Measurements from ENCODE around the gene C1QA.

C1QA gene, protein sequence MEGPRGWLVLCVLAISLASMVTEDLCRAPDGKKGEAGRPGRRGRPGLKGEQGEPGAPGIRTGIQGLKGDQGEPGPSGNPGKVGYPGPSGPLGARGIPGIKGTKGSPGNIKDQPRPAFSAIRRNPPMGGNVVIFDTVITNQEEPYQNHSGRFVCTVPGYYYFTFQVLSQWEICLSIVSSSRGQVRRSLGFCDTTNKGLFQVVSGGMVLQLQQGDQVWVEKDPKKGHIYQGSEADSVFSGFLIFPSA

DNA sequence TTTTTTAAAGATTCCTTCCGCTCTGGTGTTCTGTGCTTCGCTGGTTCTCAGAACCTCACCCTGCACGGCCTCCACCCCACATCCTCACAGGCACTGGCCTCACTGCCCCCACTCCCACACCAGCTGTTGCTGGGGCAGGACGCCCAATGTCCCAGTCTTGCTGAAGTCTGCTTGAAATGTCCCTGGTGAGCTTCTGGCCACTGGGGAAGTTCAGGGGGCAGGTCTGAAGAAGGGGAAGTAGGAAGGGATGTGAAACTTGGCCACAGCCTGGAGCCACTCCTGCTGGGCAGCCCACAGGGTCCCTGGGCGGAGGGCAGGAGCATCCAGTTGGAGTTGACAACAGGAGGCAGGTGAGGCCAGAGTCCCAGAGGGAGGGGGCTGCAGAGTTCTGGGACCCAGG is at the start of gene C1QA:
Gene C1QA, plus strand, starts transcription at position 276 of the 400 bp plus-strand sequence. CDS start 989 bp downstream, outside the sequence.
- DNase-seq = no peak

DNA sequence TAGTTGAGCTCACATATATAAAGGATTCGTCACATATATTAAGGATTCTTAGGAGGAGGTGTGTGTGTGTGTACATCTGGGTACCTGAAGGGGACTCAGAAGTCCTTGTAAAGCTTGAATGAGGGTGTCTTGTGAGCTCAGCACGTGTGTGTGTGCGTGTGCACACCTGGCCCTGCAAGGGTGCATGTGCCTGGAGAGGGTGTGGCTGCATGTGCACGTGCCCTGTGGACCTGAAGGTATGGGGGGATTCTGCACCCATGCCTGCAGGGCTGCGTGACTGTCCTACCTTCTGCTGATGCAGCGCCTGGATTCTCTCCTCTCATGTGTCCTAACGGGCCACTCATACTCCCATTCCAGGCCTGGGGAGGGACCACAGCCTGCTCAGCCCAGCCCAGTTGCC is 49.2 kb upstream of the C1QA start:
- DNase-seq = no peak

DNA sequence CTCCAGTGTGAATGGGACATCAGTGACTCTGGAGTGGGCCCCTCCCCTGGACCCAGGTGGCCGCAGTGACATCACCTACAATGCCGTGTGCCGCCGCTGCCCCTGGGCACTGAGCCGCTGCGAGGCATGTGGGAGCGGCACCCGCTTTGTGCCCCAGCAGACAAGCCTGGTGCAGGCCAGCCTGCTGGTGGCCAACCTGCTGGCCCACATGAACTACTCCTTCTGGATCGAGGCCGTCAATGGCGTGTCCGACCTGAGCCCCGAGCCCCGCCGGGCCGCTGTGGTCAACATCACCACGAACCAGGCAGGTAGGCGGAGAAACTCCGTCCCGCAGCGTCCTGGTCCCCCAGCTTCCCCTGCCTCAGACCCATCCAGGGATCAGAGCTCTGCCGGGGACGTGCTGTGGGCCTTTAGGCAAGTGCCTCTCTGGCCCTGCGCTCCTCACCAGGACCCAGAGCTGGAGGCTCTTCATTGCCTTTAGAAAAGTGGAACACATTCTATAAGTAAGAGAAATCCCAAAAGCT is 47.5 kb upstream of the C1QA start:
- DNase-seq = no peak

DNA sequence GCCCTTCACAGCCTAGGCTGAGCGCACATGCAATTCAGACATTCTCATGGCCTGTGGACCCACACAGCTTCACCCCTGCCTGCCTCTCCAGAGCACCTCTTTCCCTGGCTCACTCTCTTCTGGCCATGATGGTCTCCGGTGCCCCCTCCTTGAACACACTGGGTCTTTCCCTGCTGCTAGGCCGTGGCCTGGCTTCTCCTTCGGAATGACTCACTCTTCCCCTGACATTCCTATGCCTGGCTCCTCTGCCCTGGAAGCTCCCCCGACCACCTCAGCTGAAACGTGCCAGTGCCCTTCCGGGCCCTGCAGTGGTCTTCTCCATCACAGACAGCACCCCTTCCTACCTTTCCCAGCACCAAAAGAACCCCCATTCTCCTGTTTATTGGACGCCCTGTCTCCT is 44.9 kb upstream of the C1QA start:
- no peak for DNase-seq

DNA sequence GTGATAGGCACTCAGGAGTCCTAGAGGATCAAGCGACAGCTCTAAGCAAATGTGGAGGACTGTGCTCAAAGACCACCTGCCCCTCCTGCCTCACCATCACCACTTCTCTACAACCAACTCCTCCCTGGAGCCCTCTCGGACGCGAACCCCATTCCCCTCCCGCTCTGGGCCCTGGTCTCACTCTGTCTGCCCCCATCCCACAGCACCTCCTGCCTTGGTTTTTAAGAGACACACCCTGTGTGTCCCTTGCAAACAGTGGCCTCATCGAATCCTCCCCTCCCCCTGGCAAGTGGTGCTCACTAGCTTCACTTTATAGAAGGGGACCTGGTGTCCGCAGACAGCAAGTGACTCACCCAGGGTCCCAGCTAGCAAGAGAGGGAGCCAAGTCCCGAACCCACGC is 44.4 kb upstream of the C1QA start:
- no peak for DNase-seq

DNA sequence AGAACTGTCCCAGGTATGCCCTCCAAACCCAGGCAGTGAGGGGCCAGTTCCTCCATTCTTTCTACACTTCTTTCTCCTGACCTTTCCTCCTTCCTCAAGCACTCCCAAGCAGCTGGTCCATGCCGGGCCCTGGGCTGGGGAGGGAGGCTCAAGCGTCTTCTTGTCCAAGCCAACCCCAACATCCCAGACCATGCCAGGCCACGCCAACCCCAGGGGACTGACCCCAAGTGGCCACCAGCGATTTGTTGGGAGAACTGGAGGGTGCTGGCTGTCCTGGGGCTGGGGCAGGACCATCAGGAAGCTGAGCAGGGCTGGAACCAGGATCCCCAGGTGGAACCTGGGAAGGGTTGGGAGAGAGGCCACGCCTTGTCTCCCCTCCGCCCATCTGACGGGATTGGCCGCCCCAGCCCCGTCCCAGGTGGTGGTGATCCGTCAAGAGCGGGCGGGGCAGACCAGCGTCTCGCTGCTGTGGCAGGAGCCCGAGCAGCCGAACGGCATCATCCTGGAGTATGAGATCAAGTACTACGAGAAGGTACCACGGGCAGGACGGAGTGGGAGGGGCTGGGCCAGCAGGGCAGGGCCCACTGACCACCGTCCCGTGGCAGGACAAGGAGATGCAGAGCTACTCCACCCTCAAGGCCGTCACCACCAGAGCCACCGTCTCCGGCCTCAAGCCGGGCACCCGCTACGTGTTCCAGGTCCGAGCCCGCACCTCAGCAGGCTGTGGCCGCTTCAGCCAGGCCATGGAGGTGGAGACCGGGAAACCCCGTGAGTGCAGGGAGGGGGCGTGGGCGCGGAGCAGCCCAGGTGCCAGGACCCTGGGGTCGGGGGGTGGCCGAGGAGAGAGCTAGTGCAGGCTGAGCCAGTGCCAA is 43.3 kb upstream of the C1QA start:
- DNase-seq = no peak

DNA sequence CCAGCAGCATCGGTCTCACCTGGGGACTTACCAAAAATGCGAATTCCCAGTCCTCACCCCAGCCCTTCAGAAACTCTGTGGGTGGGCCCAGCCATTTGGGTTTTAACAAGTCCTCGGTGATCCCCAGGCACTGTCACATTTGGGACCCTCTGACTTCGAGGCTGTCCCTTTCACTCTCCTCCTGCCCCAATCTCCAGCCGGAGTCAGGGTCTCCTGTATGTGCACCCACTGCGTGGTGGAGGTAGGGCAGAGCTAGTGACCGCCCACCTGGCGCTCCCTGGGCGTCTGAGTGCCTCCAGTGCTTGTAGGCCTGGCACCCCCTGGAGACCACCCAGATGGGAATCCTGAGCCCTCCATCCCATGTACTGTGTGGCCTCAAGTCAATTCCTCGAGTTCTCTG is 42.0 kb upstream of the C1QA start:
- no peak for DNase-seq

DNA sequence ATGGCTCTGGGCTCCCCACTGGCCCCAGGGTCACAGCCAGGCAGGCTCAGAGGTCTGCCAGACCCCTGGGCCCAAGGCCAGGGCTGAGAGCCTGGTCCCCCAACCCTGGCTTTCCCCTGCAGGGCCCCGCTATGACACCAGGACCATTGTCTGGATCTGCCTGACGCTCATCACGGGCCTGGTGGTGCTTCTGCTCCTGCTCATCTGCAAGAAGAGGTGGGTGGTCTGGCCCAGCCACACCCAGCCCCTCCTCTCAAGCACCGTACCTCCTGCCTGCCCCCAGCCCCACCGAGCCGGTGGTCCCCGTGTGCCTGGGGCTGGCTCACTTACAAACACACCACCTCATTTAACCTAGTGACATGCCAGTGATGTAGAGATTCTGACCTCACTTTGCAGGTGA is 41.3 kb upstream of the C1QA start:
- no peak for DNase-seq

DNA sequence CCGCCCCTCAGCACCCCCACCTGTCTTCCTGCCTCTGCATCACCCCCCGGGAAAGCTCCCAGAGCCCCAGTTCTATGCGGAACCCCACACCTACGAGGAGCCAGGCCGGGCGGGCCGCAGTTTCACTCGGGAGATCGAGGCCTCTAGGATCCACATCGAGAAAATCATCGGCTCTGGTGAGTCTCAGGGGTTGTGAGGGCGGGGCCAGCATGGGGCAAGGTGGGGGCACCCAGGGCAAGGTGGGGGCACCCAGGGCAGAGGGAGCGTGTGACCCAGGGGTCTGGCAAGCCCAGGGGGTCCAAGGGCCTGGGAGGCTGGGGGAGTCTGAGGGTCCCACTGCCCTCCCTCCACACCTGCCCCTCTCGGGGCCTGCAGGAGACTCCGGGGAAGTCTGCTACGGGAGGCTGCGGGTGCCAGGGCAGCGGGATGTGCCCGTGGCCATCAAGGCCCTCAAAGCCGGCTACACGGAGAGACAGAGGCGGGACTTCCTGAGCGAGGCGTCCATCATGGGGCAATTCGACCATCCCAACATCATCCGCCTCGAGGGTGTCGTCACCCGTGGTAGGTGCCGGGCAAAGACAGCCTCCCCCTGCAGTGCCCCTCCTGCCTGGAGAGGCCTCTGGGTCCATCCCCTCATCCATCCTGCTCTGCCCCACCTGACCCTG is 39.0 kb upstream of the C1QA start:
- DNase-seq = no peak

DNA sequence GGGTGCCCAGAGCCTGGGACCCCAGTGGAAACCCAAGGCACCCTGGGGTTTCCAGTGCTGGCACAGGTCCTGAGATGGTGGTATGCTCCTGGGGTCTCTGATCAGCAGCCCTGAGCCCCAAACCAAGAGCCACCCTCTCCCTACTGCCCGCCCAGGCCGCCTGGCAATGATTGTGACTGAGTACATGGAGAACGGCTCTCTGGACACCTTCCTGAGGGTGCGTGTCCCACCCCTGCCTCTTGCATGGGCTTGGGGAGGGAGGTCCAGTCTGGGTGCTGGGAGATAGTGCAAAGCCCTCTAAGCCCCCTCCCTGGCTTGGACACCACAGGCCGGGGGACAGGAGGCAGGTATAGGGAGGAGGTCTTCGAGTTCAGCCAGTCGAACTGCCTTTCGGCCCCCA is 38.4 kb upstream of the C1QA start:
- DNase-seq = no peak

DNA sequence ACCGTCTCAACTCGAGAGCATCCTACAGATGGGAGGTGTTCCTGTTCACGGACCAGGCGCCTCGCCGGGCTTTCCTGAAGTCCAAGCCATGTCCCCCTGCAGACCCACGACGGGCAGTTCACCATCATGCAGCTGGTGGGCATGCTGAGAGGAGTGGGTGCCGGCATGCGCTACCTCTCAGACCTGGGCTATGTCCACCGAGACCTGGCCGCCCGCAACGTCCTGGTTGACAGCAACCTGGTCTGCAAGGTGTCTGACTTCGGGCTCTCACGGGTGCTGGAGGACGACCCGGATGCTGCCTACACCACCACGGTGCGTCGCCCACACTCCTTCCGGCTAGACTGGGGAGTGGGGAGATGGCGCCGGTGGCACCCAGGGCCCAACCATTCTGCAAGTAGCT is 37.7 kb upstream of the C1QA start:
- no peak for DNase-seq

DNA sequence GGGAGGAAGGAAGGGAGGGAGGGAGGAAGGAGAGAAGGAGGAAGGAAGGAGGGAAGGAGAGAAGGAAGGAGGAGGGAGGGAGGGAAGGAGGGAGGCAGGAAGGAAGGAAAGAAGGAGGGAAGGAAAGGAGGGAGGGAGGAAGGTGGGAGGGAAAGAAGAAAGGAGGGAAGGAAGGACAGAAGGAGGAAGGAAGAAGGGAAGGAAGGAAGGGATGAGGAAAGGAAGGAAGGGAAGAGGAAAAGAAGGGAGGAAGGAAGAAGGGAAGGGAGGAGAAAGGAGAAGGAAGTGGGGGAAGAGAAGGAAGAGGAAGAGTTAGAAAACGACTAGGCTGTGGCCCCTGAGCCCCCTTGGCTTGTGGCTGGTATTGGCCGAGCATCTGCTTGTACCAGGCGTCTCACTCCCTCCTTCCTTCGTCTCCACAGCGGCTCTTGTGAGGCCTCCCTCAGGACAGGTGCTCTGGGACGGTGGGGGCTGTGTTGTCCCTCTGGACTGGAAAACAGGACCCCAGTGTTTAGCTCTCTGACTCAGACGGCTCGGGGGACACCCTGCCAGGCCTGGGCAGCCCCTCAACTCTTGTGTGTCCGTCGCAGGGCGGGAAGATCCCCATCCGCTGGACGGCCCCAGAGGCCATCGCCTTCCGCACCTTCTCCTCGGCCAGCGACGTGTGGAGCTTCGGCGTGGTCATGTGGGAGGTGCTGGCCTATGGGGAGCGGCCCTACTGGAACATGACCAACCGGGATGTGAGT is 36.2 kb upstream of the C1QA start:
- DNase-seq = no peak

DNA sequence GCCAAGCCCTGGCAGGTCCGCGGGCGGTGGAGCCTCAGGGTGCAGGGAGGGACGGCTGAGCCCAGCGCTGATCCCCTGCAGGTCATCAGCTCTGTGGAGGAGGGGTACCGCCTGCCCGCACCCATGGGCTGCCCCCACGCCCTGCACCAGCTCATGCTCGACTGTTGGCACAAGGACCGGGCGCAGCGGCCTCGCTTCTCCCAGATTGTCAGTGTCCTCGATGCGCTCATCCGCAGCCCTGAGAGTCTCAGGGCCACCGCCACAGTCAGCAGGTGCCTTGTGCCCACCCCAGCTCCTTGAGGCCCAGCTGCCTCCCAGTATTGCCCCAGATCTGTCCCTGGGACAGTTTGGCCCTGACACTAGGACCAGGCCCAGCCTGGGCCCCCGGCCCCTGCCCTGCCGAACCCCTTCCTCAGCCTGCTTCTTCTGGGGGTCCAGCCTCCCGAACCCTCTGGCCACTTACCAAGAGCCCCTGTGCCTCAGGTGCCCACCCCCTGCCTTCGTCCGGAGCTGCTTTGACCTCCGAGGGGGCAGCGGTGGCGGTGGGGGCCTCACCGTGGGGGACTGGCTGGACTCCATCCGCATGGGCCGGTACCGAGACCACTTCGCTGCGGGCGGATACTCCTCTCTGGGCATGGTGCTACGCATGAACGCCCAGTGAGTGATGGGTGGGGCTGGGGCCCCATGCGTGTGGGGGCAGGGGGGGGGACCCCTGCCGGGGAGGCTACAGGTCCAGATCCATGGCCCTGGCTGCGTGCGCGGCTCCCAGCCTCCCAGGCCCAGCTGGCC is 35.4 kb upstream of the C1QA start:
- DNase-seq = no peak

DNA sequence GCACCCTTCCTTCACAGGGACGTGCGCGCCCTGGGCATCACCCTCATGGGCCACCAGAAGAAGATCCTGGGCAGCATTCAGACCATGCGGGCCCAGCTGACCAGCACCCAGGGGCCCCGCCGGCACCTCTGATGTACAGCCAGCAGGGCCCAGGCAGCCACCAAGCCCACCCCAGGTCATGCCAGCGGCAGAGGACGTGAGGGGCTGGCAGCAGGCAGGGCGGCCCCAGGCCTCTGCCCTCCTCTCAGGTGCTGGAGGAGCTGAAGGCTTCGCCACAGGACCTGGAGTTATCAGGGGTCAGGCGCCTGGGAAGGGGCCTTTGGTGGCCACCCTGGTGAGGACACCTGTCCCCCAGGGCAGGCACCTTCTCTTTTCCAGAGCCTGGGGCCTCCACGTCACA is 34.8 kb upstream of the C1QA start:
- no peak for DNase-seq

DNA sequence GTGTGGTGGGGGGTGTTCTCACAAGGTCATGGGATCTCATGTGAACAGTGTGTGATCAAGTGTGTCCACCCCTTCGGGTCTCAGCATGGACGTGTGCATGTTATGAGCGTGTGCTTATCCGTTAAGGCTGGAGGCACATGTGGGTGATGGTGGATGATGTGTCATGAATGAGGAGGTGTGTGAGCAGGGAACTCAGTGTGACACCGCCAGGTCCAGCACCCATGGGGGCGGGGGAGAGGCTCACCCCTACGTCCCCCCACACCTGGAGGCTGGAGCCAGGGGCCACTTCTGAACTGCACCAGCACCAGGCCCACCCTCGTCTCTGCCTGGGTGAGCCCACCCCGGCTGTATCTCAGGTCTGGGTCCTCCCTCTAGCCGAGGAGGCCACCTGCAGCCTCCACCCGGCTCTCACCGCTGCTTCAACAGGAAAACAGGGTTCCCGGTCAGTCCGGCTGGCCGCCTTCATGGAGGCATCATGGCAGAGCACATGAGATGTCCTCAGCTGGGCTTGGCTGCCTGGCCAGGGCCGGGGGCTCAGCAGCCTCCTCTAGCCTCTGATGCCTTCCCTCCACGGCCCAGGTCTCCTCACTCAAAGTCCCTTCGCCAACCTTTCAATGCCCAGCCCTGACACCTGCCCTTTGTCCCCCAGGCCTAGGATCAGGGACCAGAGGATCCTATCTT is 34.2 kb upstream of the C1QA start:
- no peak for DNase-seq

DNA sequence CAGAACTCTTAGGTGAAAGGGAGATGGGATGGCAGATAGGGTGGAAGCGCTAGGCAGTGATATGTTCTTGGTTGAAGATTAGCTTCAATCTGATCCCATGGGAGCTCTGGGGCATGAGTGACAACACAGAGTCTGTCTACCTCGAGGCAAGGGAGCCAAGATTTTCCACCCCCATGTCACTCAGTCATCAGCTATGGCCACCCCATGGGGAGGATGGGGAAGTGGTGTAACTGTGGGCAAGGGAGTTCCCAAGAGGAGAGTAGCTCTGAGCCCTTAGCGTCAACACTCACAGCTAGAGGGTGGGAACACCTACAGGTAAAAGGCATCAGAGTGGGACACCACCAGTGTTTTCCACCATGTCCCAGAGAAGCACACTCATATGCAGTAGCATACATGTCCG is 30.3 kb upstream of the C1QA start:
- DNase-seq = no peak

DNA sequence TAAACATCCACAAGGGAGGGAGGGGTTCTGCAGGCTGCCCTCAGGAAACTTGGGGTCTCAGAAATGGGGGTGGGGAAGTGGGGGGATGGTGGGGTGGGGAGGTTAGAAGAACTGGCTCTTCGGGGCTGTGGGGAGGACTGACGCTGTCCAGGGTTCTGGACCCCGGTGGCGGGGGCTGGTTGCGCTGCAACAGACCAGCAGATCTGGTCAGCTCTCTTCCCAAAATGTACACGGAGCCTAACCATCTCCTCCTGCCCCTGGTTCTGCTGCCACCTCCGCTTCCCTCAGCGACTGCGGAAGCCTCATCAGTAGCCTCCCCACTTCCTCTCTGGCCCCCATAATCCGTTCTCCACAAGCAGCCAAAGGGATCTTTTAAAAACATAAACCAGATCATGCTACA is 29.3 kb upstream of the C1QA start:
- DNase-seq = no peak

DNA sequence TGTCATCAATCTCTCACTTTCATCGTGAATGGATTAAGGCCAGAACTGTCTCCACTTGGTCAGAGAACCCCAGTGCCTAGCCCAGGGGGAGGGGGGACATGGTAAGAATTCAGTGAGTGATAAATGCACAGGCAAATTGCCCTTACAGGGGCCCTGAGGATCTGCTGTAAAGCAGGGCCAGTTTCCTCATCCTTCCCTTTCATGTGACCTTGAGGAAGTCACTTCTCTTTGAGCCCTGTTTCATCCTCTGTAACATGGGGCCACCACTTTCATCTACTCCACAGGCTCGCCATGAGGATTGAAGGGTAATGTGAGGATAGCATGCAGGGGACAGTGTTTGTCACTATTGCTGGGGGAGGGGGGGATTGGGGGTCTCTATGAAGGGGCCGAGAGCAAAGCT is 28.1 kb upstream of the C1QA start:
- DNase-seq = no peak

DNA sequence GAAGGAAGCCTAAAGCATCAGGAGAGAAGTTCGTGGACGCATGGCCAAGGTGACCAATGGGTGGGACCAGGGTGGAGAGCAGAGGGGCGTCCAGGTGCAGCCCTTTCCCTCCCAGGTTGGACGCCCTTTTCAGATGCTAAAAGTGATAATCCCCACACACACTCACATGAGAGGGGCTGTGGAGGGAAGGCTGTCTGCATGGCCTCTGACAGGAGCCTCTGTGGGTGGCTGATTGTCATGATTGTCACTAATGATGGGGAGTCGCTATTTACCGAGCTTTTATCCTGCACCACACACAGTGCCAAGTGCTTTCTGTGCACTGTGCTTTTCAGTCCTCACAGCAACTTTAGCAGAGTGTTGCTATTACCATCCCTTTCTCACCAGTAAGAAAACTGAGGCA is 27.1 kb upstream of the C1QA start:
- DNase-seq = no peak

DNA sequence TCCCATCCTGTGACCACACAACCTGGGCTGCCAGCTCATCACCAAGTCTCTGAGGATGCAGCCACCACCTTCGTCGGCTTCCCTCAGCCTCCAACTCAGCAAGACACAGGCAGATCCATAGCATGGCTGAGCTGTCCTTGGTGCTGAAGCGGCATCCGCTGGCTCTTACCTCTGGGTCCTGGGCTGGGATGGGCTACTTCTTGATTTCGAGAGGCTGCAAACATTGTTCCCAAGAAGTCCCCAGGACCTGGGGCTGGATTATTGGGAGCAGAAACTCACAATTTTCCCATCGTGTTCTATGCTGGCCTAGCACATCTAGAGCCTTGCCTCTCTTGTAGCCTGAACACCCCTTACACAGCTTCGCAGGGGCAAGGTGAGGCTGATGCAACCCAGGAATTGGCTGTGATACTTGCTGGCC is 24.9 kb upstream of the C1QA start:
- DNase-seq = no peak
